ENCODE results near the gene USP1.

The USP1 gene

DNA sequence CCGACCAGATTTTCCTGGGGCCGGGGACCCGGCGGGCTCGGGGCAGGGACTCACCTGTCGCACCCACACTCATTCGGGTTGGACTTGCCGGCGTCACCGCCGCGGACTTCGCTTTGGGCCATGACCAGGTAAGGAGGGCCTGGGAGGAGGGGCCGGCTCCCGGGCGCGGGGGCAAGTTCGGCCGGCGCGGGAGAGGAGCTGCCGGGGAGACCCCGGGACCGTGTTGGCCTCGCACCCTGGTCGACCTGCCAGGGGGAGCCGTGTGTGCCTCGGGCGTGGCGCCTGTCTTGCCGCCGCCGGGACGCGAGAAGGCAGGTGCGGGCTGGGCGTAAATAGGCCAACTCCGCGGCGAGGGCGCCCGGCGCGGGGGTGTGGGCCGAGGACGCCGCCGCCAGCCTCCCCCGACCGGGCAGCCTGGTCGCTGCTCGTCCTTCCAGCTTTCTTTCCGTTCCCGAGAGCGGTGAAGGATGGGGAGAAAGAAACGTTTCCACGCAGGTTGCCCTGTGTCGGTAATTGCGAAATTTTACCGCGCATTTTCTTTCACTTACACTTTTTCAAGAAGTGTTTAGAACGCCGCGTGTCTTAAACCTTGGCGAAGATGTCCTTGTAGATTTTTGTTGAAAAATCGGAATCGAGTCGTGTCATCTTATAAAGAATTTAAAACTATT, 558 bp downstream of the USP1 start:
- no peak for FAIRE-seq
- no peak for DNase-seq (ENCODE audit: insufficient read length, low spot score)
- TF ChIP-seq, protein P1, sequence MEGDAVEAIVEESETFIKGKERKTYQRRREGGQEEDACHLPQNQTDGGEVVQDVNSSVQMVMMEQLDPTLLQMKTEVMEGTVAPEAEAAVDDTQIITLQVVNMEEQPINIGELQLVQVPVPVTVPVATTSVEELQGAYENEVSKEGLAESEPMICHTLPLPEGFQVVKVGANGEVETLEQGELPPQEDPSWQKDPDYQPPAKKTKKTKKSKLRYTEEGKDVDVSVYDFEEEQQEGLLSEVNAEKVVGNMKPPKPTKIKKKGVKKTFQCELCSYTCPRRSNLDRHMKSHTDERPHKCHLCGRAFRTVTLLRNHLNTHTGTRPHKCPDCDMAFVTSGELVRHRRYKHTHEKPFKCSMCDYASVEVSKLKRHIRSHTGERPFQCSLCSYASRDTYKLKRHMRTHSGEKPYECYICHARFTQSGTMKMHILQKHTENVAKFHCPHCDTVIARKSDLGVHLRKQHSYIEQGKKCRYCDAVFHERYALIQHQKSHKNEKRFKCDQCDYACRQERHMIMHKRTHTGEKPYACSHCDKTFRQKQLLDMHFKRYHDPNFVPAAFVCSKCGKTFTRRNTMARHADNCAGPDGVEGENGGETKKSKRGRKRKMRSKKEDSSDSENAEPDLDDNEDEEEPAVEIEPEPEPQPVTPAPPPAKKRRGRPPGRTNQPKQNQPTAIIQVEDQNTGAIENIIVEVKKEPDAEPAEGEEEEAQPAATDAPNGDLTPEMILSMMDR (IDR thresholded peaks at IDR 0.05; ENCODE audit: insufficient read depth, missing control alignments) = no peak

DNA sequence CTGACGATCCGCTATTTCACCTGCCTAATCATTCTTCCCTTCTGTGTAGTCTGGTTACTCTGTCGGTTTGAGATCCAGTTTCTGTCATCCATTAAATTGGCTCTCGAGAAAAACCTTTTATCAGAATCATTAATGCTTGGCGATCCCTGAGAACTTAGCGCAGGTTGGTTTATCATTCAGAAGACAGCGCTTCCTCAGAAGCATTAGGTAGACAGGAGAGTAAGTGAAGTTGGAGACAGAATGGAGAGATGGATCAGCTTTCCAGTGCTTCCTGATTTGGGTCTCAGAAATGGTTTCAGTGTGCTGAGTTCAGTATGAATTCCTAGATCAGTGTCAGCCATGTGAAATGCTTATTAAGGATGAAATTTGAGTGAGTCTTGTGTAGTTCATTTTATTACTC, 1.3 kb downstream of the USP1 start:
- DNase-seq (ENCODE audit: insufficient read length, low spot score) (no peak), FAIRE-seq (no peak)
- TF ChIP-seq, protein P1 (IDR thresholded peaks at IDR 0.05; ENCODE audit: insufficient read depth, missing control alignments) = no peak

DNA sequence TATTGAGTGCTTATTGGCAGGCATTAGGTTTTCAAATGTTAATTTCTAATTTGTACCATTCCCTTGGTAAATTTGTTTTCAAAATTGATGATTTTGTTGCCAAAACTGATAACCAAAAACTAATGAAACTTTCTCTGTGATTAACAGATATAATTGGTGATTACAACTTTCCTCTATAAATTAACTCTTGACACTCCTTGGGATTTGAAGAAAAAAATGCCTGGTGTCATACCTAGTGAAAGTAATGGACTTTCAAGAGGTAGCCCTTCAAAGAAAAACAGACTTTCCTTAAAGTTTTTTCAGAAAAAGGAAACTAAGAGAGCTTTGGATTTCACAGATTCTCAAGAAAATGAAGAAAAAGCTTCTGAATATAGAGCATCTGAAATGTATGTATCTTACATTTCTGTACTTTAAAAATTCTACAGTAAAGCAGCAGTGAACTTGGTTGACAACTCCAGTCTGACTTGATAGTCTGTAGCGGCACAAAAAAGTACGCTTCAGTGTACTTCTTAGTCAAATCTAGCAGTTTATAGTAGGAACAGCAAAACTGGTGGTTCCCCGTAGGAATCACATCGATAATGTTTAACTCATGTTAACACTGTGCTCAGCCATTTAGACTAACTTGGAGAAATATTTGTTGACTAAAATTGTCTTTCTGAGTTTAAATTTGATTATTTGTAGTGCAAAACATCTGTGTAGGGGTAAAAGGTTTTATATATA, 3.0 kb downstream of the USP1 start:
- TF ChIP-seq, protein P1 (IDR thresholded peaks at IDR 0.05; ENCODE audit: insufficient read depth, missing control alignments) = no peak
- DNase-seq (ENCODE audit: insufficient read length, low spot score) (no peak), FAIRE-seq (no peak)

DNA sequence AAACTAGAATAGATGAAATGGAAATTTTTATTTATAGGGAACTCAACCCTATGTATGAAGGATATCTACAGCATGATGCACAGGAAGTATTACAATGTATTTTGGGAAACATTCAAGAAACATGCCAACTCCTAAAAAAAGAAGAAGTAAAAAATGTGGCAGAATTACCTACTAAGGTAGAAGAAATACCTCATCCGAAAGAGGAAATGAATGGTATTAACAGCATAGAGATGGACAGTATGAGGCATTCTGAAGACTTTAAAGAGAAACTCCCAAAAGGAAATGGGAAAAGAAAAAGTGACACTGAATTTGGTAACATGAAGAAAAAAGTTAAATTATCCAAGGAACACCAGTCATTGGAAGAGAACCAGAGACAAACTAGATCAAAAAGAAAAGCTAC, 7.9 kb downstream of the USP1 start:
- no peak for FAIRE-seq
- DNase-seq (ENCODE audit: insufficient read length, low spot score) = no peak
- TF ChIP-seq, protein P1 (IDR thresholded peaks at IDR 0.05; ENCODE audit: insufficient read depth, missing control alignments) = no peak

DNA sequence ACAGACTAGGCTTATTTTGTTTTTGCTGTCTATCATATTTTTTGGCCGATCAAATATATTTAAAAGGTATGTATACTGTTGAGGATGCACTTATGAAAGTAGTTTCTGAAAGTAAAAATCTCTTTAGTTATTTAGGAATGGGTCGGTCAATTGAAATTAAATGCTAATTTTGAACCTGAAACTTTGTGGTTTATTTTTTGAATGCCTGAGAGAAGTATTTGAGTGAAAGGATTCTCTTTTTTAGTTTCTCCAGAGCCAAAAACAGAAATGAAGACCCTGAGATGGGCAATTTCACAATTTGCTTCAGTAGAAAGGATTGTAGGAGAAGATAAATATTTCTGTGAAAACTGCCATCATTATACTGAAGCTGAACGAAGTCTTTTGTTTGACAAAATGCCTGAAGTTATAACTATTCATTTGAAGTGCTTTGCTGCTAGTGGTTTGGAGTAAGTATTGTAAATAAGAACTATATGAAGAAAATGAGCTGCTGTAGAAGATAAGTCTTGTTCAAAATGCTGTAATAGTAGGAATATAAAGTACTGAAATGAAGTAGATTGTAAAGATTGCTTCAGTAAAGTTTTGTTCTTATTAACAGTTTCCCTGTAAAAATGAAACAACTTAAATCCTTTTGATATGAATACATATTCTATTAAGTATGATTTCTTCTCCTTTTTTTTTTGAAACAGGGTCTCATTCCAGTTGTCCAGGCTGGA, 11.5 kb downstream of the USP1 start:
- TF ChIP-seq, protein P1 (IDR thresholded peaks at IDR 0.05; ENCODE audit: insufficient read depth, missing control alignments) = no peak
- FAIRE-seq (no peak), DNase-seq (ENCODE audit: insufficient read length, low spot score) (no peak)

DNA sequence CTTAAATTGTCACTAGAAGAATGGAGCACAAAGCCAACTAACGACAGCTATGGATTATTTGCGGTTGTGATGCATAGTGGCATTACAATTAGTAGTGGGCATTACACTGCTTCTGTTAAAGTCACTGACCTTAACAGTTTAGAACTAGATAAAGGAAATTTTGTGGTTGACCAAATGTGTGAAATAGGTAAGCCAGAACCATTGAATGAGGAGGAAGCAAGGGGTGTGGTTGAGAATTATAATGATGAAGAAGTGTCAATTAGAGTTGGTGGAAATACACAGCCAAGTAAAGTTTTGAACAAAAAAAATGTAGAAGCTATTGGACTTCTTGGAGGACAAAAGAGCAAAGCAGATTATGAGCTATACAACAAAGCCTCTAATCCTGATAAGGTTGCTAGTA, 13.5 kb downstream of the USP1 start:
- TF ChIP-seq, protein P1 (IDR thresholded peaks at IDR 0.05; ENCODE audit: insufficient read depth, missing control alignments) = no peak
- FAIRE-seq (peak; percentile 93), DNase-seq (ENCODE audit: insufficient read length, low spot score) (no peak)

Measured in D721Med (cell line).